Astrocyte (in vitro differentiated cells and primary cell): ENCODE results near the gene DYTN. TPM values are rescaled to one million over a fixed set of nuclear protein-coding genes. Genes with fewer than 3 reads are reported as not detected.
A peak's percentile ranks its signal among the peaks of the same experiment; 100 is the strongest.

Source experiments
- DNase-seq: peaks from one replicate; pipeline ENCODE4 v3.0.0-alpha.2; 2010; ENCODE audit warnings: low read depth
- FAIRE-seq: peaks from 2 replicates; lab custom pipeline; 2011; peaks lifted over from hg19 to GRCh38; lab: Jason Lieb, UNC
- H2AFZ ChIP-seq: 2 replicates; pipeline ENCODE4 v1.6.0; 2012; ENCODE audit warnings: low read depth, low read length, inconsistent platforms
- H3K27ac ChIP-seq: 2 replicates; pipeline ENCODE4 v1.5.1; 2011; ENCODE audit warnings: low read depth, low read length, inconsistent platforms
- H3K27me3 ChIP-seq: 2 replicates; pipeline ENCODE4 v1.6.0; 2011; ENCODE audit warnings: low read length, inconsistent platforms; ENCODE audit not compliant: insufficient read depth
- H3K36me3 ChIP-seq: 2 replicates; pipeline ENCODE4 v1.5.1; 2011; ENCODE audit warnings: low read length, inconsistent platforms; ENCODE audit not compliant: insufficient read depth
- H3K4me1 ChIP-seq: 2 replicates; pipeline ENCODE4 v1.5.1; 2011; ENCODE audit warnings: low read length, inconsistent platforms; ENCODE audit not compliant: insufficient read depth
- H3K4me2 ChIP-seq: 2 replicates; pipeline ENCODE4 v1.6.0; 2012; ENCODE audit warnings: low read length, inconsistent platforms
- H3K4me3 ChIP-seq: 2 replicates; pipeline ENCODE4 v1.5.1; 2011; ENCODE audit warnings: low read depth, mild to moderate bottlenecking, low read length, inconsistent platforms; ENCODE audit not compliant: insufficient read depth
- H3K79me2 ChIP-seq: 2 replicates; pipeline ENCODE4 v1.6.0; 2012; ENCODE audit warnings: mild to moderate bottlenecking, low read length, inconsistent platforms; ENCODE audit not compliant: insufficient read depth
- H3K9ac ChIP-seq: 2 replicates; pipeline ENCODE4 v1.6.0; 2012; ENCODE audit warnings: mild to moderate bottlenecking, low read length, inconsistent platforms
- H3K9me3 ChIP-seq: 2 replicates; pipeline ENCODE4 v1.5.1; 2012; ENCODE audit warnings: low read depth, mild to moderate bottlenecking, low read length, inconsistent platforms; ENCODE audit not compliant: insufficient read depth
- H4K20me1 ChIP-seq: 2 replicates; pipeline ENCODE4 v1.6.0; 2012; ENCODE audit warnings: low read length, inconsistent platforms; ENCODE audit not compliant: insufficient read depth
- H3K27ac Mint-ChIP-seq: one replicate; pipeline ENCODE4 v1.8.0; 2021; ENCODE audit warnings: mild to moderate bottlenecking, mixed read lengths; ENCODE audit not compliant: unreplicated experiment
- H3K27me3 Mint-ChIP-seq: one replicate; pipeline ENCODE4 v1.8.0; 2021; ENCODE audit warnings: low read depth, mixed read lengths; ENCODE audit not compliant: unreplicated experiment
- H3K36me3 Mint-ChIP-seq: one replicate; pipeline ENCODE4 v1.8.0; 2021; ENCODE audit warnings: low read depth, mixed read lengths; ENCODE audit not compliant: unreplicated experiment
- H3K4me1 Mint-ChIP-seq: one replicate; pipeline ENCODE4 v1.8.0; 2021; ENCODE audit warnings: low read depth, mixed read lengths; ENCODE audit not compliant: unreplicated experiment
- H3K4me3 Mint-ChIP-seq: one replicate; pipeline ENCODE4 v1.8.0; 2021; ENCODE audit warnings: mild to moderate bottlenecking, moderate library complexity, mixed read lengths; ENCODE audit not compliant: unreplicated experiment
- H3K9me3 Mint-ChIP-seq: one replicate; pipeline ENCODE4 v1.8.0; 2021; ENCODE audit warnings: mild to moderate bottlenecking, mixed read lengths; ENCODE audit not compliant: unreplicated experiment
- CTCF ChIP-seq: IDR thresholded peaks from 2 replicates; pipeline ENCODE4 v1.5.1; 2011; ENCODE audit warnings: low read depth, mild to moderate bottlenecking, inconsistent platforms, low read length, moderate library complexity; ENCODE audit not compliant: insufficient read depth
- EZH2 ChIP-seq: IDR thresholded peaks from 2 replicates; pipeline ENCODE4 v1.6.1; 2012; ENCODE audit warnings: mild to moderate bottlenecking, low read length, inconsistent platforms; ENCODE audit not compliant: insufficient read depth
- total RNA-seq: library from RNA; stranded (reverse); gene quantifications from 2 replicates; pipeline ENCODE4 v1.2.1, GENCODE V29; 2021

DYTN gene
- total RNA-seq, 1 donor from 2014 or later, result not detected

DNA sequence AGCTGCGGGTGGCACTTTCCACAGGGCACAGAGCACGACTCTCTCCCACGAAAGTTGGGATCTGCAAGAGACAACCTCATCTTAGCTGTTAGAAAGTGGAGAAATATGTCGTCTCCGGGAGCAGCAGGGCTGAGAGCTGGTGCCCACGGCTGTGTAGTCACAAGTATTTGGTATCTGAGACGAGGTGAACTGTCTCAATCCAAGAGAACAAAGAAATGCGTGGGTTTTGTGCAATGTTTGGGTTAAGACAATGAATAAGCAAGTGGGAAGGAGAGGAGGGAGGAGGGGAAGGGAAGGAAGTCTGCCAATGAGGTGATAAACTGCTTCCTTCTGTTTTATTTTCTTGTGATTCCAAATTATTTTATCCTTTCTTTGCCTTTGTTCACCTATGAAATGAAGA, 18.0 kb downstream of the DYTN start:
- Mint-ChIP-seq H3K4me3 (no peak overlapping the region), H3K4me1 (peaks cover 3% of the 10 kb centered on the region), H3K27ac (no peak overlapping the region), H3K27me3 (peaks cover 5% of the 10 kb centered on the region), H3K36me3 (no peaks in the 10 kb centered on the region), H3K9me3 (no peaks in the 10 kb centered on the region)
- H3K27ac ChIP-seq, result no peak overlapping the region
- no peak for TF ChIP-seq CTCF
- no peak for TF ChIP-seq EZH2
- no peaks in the 10 kb centered on the region for H3K9me3 ChIP-seq
- H3K4me1 ChIP-seq, result no peaks in the 10 kb centered on the region
- H4K20me1 ChIP-seq, result no peaks in the 10 kb centered on the region
- peak overlapping the region; percentile 33 for H2AFZ ChIP-seq
- no peaks in the 10 kb centered on the region for H3K36me3 ChIP-seq
- no peak for FAIRE-seq
- DNase-seq, result peak; percentile 37
- peaks cover 2% of the 10 kb centered on the region for H3K27me3 ChIP-seq
- peak overlapping the region; percentile 32 for H3K4me2 ChIP-seq
- H3K4me3 ChIP-seq, result no peak overlapping the region
- no peak overlapping the region for H3K9ac ChIP-seq
- no peaks in the 10 kb centered on the region for H3K79me2 ChIP-seq

DNA sequence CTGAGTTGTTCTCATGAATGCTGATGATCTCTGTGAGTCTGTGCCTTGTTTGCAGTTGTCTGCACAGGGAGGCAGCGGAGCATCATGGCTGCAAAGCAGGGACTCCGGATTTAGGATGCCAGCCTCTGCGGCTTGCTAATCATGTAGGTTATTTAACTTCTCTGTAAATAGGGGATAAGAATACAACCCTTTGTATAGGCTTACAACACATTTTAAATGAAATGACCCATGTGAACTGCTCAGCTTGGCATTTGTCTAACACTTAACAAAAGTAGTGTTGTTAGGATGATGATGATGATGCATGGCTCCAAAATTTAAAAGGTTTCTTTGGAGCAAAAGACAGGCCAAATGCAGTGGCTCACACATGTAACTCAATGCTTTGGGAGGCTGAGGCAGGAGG, 19.4 kb downstream of the DYTN start:
- Mint-ChIP-seq H3K27ac (no peak overlapping the region), H3K4me1 (peaks cover 3% of the 10 kb centered on the region), H3K36me3 (no peaks in the 10 kb centered on the region), H3K27me3 (peaks cover 5% of the 10 kb centered on the region), H3K4me3 (no peak overlapping the region), H3K9me3 (no peaks in the 10 kb centered on the region)
- DNase-seq (no peak), FAIRE-seq (no peak)
- Histone ChIP-seq H4K20me1 (no peaks in the 10 kb centered on the region), H3K4me2 (no peak overlapping the region), H3K79me2 (no peaks in the 10 kb centered on the region), H3K36me3 (no peaks in the 10 kb centered on the region), H3K4me3 (no peak overlapping the region), H3K9ac (no peak overlapping the region), H3K4me1 (no peaks in the 10 kb centered on the region), H2AFZ (no peak overlapping the region), H3K9me3 (no peaks in the 10 kb centered on the region), H3K27me3 (peaks cover 2% of the 10 kb centered on the region), H3K27ac (no peak overlapping the region)
- TF ChIP-seq EZH2 (no peak), CTCF (no peak)

GRCh38 chr2:206696910-206697309, 21.3 kb downstream of the DYTN start:
- Histone ChIP-seq H3K27me3 (peaks cover 2% of the 10 kb centered on the region), H4K20me1 (no peaks in the 10 kb centered on the region), H3K4me2 (no peak overlapping the region), H3K27ac (no peak overlapping the region), H3K9me3 (no peaks in the 10 kb centered on the region), H3K4me1 (no peaks in the 10 kb centered on the region), H3K36me3 (no peaks in the 10 kb centered on the region), H2AFZ (no peak overlapping the region), H3K4me3 (no peak overlapping the region), H3K9ac (no peak overlapping the region), H3K79me2 (no peaks in the 10 kb centered on the region)
- Mint-ChIP-seq H3K4me3 (no peak overlapping the region), H3K36me3 (no peaks in the 10 kb centered on the region), H3K4me1 (peaks cover 3% of the 10 kb centered on the region), H3K27me3 (peaks cover 5% of the 10 kb centered on the region), H3K27ac (no peak overlapping the region), H3K9me3 (no peaks in the 10 kb centered on the region)
- no peak for TF ChIP-seq EZH2
- TF ChIP-seq CTCF, result no peak
- FAIRE-seq (no peak), DNase-seq (no peak)
